GM18499 (cell line): ENCODE results near the gene PRR5.
"Not testable (repeated sequence)": the region's sequence is repeated elsewhere in the genome, so short reads cannot be mapped to it uniquely, and the experiment has no call there.

Experiments
- ATAC-seq: cut with Tn5 transposase; IDR thresholded peaks from one replicate; pipeline ENCODE4 v1.9.1; 2021; ENCODE audit warnings: moderate number of reproducible peaks; ENCODE audit not compliant: insufficient read depth, unreplicated experiment

Gene PRR5, protein sequence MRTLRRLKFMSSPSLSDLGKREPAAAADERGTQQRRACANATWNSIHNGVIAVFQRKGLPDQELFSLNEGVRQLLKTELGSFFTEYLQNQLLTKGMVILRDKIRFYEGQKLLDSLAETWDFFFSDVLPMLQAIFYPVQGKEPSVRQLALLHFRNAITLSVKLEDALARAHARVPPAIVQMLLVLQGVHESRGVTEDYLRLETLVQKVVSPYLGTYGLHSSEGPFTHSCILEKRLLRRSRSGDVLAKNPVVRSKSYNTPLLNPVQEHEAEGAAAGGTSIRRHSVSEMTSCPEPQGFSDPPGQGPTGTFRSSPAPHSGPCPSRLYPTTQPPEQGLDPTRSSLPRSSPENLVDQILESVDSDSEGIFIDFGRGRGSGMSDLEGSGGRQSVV

DNA sequence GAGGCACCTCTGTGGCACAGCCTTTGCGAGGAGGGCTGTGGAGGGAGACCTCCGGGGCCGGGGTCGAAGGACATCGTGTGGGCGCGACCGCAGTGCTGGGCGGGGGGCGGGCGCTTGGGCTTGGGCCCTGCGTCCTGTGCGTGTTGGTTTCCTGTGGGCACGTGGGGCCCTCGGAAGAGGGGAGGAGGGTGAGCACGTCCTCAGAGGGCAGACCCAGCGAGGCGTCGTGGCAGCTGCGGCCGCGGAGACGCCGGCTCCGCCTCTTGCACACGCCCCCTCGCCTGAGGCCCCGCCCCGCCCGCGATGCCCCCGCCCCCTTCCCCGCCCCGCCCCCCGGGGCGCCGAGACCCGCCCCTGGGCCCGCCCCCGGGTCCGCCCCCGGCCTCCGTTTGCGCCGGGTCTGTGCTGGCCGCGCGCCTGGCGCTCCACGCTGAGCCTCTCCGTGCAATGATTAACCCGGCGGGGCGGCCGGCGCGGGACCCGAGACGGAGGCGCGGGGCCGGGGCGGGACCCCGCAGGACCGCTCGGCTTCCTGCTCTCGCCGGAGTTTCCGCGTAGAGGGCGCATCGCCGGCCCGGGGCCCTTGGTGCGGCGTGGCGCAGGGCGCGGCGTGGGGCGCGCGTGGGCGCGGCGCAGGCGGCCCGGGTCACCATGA is at the start of gene PRR5:
Gene PRR5 (plus strand): TSS at position 381 of the 655 bp plus-strand sequence. CDS start 271 bp downstream, at position 652.
- no peak for ATAC-seq

DNA sequence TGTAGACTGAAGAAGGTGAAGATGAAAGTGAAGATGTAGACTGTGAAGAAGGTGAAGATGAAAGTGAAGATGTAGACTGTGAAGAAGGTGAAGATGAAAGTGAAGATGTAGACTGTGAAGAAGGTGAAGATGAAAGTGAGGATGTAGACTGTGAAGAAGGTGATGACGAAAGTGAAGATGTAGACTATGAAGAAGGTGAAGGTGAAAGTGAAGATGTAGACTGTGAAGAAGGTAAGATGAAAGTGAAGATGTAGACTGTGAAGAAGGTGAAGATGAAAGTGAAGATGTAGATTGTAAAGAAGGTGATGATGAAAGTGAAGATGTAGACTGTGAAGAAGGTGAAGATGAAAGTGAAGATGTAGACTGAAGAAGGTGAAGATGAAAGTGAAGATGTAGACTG is 49.1 kb upstream of the PRR5 start:
- not testable (repeated sequence) for ATAC-seq

DNA sequence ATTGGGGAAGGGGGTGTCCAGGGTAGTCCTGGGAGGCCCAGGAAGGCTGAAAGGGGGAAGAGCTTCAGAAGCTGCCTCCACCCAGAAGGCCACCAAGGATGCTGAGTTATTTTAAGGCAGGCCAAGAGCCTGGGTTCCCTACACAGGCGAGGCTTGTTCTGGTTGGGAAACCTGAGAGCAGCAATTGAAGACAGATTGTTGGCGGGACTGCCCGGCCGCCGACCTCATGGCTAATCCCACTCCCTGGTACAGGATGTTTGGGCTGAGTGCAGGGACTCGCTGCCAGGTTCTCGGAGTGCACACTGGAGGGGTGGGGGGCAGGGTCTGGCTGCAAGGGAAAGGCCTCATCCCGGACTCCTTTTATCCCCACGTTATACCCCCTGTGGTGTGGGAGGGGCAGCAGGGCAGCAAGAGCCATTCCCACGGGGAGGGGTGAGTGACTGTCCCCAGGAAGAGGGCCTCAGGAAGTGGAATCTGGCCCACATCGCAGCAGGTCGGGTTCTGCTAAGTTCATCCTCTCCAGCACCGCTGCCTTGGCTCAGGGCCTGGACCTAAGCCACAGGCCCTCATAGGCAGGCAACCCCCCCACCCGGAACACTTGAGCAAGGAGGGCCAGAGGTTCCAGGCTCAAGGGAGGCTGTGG is 43.6 kb upstream of the PRR5 start:
- ATAC-seq = no peak

DNA sequence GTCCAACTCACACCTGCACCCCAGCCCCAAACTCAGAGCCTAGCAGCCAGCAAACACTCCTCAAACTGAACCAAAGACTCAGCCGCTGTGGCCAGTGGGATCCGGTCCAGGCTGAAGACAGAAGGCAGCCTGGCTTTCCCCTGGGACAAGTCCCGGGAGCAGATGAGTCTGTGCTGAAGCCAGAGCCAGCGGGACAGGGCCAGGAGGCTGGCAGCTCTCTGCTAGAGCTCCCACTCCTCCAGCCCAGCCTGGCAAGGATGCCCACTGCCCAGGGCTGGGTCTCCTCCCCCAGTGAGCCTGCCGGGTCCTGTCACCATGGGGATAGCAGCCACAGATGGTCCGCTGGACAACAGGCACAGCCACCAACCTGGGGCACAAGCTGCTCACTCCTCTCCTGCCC is 42.9 kb upstream of the PRR5 start:
- ATAC-seq = no peak

DNA sequence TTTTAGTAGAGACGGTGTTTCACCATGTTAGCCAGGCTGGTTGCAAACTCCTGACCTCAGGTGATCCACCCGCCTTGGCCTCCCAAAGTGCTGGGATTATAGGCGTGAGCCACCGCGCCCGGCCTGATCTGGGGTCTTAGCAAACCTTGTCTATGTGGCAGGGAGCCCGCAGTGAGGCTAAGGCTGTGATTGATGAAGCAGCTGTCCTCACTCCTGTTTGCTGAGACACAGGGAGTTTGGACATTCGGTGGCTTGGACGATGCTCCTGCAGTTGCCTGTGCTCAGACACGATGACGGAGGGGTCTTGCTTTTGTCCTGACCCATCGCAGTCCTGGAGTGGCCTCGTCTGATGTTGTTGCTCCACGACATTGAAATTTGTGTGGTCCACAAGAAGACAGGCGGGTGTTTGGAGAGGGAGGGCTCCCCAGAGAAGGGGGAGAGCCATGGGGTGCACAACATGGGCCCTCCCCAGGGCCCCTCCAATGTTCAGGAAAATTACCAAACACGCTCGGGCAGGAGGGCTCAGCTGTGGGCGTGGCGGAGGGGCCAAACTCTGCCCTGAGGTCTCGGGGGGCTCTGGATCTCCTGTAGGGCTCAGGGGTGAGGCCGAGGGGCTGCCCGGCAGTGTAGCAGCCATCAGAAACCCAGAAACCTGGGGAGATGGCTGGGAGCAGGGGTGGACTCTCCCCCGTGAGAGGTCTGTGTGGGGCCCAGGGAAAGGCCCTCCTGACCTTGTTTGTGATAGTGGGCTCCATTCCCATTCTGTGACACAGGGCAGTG is 41.8 kb upstream of the PRR5 start:
- ATAC-seq = no peak

DNA sequence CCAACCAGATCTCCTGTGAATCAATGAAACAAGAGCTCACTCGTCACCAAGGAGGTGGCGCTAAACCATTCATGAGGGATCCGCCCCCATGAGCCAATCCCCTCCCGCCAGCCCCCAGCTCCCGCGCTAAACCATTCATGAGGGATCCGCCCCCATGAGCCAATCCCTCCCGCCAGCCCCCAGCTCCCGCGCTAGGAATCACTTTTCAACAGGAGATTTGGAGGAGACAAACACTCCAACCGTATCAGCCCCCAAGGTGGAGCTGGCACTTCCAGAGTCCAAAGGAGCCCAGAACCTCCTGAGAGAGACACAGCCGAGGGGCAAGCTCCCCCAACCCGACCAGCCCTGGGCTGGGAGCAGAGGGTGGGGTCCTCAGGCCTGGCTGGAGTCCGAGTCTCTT is 40.9 kb upstream of the PRR5 start:
- no peak for ATAC-seq

DNA sequence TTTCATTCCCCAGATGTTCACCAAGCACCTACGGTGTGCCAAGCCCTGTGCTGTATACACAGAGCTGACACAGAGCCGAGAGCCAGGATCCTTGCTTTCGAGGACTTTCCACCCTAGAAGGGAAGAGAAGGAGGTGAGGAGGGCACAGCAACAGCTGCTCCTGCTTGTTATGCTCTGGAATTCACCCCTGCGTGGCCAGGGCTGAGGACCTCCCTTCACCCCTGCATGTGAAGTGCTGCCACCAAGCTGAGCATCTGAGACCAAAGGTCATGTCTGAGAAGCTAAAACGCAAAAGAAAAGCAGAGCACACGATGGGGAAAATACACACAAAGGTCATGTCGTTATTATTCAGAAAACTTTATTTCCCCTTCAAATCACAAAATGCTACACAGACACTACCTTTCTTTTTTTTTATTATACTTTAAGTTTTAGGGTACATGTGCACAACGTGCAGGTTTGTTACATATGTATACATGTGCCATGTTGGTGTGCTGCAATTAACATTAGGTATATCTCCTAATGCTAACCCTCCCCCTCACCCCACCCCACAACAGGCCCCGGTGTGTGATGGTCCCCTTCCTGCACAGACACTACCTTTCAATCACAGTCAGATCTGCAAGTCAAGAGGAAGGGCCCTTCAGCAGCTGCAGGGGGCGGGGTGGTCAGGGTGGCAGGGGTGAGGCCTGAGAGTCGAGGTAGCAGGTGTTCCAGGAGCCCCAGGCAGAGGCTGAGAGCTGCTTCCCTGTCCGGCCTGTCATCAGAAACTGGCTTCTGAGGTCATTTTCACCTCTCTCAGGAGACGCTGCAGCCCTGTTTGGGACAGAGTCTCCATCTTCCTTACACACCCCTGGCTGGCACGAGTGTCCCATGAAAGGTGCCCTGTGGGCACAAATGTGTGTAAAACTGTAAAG is 40.1 kb upstream of the PRR5 start:
- no peak for ATAC-seq

DNA sequence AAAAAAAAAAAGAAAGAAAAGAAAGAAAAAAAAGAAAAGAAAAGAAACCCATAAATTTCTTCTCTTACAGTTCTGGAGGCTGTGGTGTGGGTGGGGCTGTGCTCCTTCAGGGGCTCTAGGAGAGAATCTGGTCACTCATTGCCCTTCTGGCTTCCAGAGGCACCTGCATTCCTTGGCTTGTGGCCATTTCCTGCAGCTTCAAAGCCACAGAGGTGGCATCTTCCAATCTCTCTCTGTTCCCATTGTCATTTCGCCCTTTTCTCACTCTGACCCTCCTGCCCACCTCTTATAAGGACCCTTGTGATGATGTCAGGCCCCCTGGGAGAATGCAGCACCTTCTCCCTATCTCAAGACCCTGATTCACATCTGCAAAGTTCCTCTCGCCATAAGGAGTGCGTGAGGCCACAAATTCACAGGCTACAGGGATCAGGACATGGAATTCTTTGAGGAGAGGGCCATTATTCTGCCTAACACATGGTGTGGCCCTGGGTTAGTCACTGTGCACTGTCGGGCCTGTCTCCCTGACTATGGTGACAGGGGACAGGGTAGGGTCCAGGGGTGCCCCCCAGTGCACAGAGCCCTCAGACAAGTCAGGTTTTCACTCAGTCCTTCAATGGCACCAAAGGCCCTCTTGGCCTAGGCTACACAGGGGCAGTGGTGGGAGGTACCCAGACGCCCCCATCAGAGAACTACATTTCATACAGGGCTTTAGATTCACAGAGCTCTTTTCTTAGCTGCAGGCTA is 38.6 kb upstream of the PRR5 start:
- ATAC-seq = no peak

DNA sequence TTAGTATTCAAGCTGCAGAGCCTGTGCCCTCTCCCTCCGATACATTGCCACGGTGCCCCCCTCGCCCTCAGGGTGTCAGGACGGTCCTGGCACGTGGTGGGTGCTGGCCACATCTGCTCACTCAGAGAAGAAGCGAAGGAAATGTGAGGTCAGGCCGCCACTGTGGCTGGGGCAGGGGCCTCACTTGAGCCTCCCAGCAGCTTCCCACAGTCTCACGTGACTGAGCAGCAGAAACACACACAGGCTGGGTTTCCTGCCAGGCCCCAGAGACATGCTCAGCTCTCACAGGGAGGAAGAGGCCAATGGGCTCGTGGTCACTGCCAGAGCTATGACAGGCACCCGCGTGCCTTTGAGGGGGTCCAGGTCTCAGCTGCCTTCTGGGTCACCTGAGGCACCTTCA is 37.9 kb upstream of the PRR5 start:
- no peak for ATAC-seq

DNA sequence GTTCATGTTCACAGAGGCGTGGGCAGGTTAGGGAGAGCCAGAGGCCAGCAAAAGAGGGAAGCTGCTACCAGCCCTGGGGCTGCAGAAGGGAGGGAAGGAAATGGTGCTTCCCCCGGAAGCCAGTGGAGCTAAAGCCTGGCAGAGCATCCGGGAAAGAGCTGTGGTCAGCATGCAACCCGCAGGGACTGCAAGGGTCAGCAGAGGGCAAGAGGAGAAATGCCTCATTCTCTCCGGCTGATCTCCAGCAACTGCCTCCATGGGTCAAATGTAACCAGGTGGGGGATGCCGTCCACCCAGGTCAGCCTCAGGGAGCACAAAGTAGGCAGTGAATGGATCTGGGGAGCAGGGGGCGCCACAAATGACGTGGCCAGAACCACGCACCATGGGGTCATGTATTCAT is 36.9 kb upstream of the PRR5 start:
- ATAC-seq = no peak

DNA sequence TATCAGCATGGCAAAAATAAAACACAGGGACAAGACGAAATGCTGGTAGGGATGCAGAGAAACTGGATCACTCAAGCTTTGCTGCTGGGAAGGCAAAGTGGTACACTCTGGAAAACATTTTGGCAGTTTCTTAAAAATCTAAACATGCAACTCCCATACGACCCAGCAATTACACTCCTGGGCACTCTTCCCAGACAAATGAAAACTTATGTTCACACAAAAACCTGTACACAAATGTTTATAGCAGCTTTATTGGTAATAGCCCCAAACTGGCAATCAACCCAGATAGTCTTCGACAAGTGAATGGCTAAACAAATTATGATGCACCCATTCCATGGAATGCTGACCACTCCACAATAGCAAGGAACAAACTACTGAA is 35.8 kb upstream of the PRR5 start:
- no peak for ATAC-seq

DNA sequence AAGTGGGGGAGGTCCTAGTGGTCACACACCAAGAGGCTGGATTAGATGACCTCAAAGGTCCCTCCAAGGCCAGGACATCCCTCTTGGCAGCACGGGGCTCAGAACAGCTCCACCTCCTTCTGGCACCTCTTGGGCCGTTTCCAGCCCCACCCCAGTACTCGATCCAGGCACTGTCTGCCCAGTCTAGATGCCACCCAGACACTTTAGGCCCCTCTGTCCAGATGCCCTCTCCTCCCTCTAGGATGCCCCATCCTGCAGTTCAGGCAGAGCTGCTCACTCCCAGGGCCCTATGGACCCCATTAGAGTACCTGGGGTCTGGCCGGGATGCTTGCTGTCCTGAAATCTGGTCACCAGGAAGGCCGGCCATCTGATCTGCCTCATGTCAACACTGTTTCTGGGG is 34.7 kb upstream of the PRR5 start:
- ATAC-seq = no peak

DNA sequence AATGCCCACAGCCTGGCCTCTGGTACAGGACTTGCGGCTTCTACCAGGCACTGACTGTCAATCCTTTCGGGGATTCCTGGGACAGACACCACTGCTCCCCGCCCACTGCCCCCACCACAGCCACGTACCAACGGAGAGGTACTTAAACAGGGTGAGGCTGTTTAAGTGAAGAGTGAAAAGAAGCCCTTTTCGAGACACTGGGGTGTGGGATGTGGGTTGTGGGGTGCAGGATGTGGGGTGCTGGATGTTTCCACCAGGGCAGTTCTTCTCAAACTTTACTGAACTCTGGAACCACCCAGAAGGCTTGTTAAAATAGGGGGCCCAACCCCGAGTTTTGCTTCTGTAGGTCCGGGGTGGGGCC is 34.2 kb upstream of the PRR5 start:
- no peak for ATAC-seq

DNA sequence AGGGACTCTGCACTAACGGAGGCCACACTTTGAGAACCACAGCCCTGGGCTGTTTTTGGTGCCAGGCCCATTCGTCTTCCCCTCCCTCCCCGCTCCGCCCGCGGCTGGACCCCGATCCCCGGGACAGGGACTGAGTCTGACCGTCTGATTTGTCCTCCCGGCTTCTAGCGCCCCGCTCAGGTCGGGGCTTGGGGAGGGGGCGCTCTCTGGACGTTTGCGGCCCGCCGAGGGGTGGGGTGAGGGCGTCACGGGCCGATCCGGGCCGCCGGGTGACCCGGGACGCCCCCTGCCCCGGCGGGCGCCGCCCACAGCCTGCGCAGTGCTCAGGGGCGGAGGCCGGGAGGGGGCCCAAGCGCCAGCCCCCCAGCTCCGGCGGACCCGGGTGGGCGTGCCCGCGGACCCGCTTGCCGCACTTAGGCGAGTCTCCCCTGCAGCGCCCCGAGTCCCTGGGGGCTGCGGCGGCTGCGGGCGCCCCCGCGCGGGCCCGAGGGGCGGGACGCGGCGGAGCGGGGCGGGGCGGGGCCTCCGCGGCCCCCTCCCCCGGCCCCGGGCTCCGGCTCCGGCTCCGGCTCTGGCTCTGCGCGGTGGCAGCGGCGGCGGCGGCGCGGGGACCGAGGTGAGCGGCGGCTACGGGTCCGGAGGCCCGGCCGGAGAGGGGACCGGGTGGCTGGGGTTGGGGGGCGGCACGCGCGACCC is 33.7 kb upstream of the PRR5 start:
- ATAC-seq = no peak

DNA sequence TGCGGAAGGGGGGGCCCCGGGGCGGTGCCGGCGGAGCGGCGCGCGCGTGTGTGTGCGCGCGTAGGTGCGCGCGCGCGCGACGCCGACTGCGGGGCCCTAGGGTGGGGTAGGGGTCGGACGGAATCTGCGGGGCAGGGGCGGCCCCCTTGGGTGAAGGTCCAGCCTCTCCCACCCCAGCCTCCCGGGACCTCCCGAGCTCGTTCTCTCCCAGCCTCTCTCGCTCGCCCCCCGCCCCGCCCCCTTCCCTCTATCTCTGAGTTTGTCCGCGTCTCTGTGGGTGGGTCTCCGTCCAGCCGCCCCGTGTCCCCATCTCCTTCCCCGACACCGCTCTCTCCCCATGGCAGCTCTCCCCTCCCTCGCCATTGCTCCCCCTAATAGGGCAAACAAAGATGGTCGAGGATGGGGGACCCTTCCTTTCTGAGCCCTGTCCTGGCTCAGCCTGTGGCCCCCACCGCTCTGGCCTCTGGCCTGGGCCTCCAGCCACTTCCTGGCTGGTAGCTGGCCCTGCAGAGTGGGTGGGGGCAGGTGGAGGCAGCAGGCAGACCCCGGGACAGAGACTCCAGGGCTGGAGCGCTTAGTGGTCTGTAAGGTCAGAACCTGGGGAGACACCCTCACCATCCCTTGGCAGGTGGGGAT is 33.0 kb upstream of the PRR5 start:
- no peak for ATAC-seq

DNA sequence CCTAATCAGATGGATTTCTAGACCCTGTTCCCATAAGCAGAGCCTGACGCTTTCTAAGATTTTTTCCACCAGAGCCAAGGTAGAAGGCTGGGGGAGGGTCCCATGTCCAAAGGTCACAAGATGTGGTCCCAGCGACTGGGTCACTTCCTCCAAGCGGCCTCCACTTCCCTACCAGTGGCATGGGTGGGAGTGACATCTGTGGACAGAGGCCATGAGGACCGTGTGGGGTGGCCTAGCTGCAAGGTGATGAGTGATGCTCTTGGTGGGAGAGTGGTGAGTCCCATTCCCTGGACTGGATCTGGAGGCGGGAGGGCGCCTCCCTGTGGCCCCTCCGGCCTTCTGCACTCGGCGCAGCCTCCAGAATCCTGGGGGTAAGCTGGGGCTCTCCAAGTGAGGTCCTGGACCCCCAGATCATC is 32.4 kb upstream of the PRR5 start:
- no peak for ATAC-seq

DNA sequence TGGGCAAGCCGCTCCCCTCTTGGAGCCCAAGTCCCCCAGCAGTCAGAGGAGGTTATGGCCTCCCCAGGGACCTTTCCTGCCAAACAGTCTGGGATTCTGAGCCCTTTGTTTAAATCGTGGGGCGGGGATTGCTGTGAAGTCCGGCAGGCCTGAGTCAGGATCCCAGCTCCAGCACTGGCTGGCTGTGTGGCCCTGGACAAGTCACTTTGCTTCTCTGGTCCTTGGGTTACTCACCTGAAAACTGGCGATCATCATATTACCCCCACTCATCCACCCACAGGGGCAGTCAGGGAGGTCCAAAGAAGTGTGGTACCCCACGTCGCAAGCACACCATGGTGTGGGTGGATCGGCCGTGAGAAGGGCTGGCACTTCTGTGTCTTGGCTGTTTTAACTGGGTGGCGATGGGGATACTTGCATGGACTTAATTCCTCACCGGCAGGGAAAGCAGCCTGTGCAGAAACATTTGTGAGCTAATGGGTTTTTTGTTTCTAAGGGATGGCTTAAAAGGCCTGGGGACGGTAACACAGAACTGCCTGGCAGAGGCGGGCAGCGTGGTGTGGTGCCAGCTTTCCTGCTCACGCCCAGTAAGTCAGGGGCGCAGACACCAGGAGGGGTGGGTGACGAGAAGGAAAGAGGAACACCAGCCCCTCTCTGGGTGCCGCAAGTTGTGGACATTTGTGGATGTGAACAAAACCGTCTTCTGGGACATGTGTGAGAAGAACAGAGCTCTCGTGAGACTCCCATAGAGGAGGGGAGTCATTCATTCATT is 31.6 kb upstream of the PRR5 start:
- no peak for ATAC-seq
